ENCODE measurements around the gene PRKAR1B. TPM values are rescaled to one million over a fixed set of nuclear protein-coding genes. Genes with fewer than 3 reads are reported as not detected.

Gene PRKAR1B
- total and polyA plus RNA-seq, 10 of the 15 experiments (the other 5 are each of a cell fraction or from before 2014, with no cell fraction given), result 1.4 to 45.6 (median 19.3) TPM

GRCh38 chr7:602341-603141 lies 124.5 kb downstream of the PRKAR1B start (continued):
- TF ChIP-seq, protein P1, sequence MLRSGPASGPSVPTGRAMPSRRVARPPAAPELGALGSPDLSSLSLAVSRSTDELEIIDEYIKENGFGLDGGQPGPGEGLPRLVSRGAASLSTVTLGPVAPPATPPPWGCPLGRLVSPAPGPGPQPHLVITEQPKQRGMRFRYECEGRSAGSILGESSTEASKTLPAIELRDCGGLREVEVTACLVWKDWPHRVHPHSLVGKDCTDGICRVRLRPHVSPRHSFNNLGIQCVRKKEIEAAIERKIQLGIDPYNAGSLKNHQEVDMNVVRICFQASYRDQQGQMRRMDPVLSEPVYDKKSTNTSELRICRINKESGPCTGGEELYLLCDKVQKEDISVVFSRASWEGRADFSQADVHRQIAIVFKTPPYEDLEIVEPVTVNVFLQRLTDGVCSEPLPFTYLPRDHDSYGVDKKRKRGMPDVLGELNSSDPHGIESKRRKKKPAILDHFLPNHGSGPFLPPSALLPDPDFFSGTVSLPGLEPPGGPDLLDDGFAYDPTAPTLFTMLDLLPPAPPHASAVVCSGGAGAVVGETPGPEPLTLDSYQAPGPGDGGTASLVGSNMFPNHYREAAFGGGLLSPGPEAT (IDR thresholded peaks at IDR 0.05; ENCODE audit: low read depth), result no peak
- TF ChIP-seq SMAD5 (IDR thresholded peaks at IDR 0.05; ENCODE audit: low read depth) (no peak), PML (IDR thresholded peaks at IDR 0.05; ENCODE audit: low read length) (no peak; the same call in 1 of the 2 replicates), SKIL (IDR thresholded peaks at IDR 0.05; ENCODE audit: low read depth, poor library complexity, severe bottlenecking) (no peak), CHD2 (IDR thresholded peaks at IDR 0.05; ENCODE audit: borderline replicate concordance, low read depth, low read length) (no peak), MEF2A (IDR thresholded peaks at IDR 0.05; ENCODE audit: insufficient read depth, low read depth, low read length) (no peak), RBBP5 (conservative IDR thresholded peaks at IDR 0.05) (no peak), NFXL1 (IDR thresholded peaks at IDR 0.05; ENCODE audit: borderline replicate concordance) (no peak), TARDBP (IDR thresholded peaks at IDR 0.05; ENCODE audit: borderline replicate concordance) (no peak), ATF3 (IDR thresholded peaks at IDR 0.05; ENCODE audit: borderline replicate concordance, extremely low read depth, low read depth, low read length) (no peak), LARP7 (IDR thresholded peaks at IDR 0.05) (peak; percentile 56; the same call in 1 of the 2 replicates), SUPT20H (IDR thresholded peaks at IDR 0.05; ENCODE audit: borderline replicate concordance, control insufficient read depth, low read depth, low read length) (no peak), STAT1 (conservative IDR thresholded peaks at IDR 0.05) (no peak)
- TF ChIP-seq, protein P2, sequence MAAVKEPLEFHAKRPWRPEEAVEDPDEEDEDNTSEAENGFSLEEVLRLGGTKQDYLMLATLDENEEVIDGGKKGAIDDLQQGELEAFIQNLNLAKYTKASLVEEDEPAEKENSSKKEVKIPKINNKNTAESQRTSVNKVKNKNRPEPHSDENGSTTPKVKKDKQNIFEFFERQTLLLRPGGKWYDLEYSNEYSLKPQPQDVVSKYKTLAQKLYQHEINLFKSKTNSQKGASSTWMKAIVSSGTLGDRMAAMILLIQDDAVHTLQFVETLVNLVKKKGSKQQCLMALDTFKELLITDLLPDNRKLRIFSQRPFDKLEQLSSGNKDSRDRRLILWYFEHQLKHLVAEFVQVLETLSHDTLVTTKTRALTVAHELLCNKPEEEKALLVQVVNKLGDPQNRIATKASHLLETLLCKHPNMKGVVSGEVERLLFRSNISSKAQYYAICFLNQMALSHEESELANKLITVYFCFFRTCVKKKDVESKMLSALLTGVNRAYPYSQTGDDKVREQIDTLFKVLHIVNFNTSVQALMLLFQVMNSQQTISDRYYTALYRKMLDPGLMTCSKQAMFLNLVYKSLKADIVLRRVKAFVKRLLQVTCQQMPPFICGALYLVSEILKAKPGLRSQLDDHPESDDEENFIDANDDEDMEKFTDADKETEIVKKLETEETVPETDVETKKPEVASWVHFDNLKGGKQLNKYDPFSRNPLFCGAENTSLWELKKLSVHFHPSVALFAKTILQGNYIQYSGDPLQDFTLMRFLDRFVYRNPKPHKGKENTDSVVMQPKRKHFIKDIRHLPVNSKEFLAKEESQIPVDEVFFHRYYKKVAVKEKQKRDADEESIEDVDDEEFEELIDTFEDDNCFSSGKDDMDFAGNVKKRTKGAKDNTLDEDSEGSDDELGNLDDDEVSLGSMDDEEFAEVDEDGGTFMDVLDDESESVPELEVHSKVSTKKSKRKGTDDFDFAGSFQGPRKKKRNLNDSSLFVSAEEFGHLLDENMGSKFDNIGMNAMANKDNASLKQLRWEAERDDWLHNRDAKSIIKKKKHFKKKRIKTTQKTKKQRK (IDR thresholded peaks at IDR 0.05; ENCODE audit: low read depth, low read length), result no peak
- TF ChIP-seq, protein P3, sequence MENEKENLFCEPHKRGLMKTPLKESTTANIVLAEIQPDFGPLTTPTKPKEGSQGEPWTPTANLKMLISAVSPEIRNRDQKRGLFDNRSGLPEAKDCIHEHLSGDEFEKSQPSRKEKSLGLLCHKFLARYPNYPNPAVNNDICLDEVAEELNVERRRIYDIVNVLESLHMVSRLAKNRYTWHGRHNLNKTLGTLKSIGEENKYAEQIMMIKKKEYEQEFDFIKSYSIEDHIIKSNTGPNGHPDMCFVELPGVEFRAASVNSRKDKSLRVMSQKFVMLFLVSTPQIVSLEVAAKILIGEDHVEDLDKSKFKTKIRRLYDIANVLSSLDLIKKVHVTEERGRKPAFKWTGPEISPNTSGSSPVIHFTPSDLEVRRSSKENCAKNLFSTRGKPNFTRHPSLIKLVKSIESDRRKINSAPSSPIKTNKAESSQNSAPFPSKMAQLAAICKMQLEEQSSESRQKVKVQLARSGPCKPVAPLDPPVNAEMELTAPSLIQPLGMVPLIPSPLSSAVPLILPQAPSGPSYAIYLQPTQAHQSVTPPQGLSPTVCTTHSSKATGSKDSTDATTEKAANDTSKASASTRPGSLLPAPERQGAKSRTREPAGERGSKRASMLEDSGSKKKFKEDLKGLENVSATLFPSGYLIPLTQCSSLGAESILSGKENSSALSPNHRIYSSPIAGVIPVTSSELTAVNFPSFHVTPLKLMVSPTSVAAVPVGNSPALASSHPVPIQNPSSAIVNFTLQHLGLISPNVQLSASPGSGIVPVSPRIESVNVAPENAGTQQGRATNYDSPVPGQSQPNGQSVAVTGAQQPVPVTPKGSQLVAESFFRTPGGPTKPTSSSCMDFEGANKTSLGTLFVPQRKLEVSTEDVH (IDR thresholded peaks at IDR 0.05; ENCODE audit: low read depth, partially characterized antibody), result no peak
- TF ChIP-seq, protein P4, sequence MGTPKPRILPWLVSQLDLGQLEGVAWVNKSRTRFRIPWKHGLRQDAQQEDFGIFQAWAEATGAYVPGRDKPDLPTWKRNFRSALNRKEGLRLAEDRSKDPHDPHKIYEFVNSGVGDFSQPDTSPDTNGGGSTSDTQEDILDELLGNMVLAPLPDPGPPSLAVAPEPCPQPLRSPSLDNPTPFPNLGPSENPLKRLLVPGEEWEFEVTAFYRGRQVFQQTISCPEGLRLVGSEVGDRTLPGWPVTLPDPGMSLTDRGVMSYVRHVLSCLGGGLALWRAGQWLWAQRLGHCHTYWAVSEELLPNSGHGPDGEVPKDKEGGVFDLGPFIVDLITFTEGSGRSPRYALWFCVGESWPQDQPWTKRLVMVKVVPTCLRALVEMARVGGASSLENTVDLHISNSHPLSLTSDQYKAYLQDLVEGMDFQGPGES (IDR thresholded peaks at IDR 0.05), result no peak

All from GM12878 (cell line).